GM23338 (cell line): ENCODE measurements around the gene HSD3B7. TPM values are rescaled to one million over a fixed set of nuclear protein-coding genes. Genes with fewer than 3 reads are reported as not detected.

Experiments used
- ATAC-seq: fragments of 200-7000 bp; cut with Tn5 transposase; 3 replicates; pipeline ENCODE4 v1.9.1; 2020
- DNase-seq: peaks from one replicate; pipeline ENCODE4 v3.0.0-alpha.2; 2015; ENCODE audit warnings: low spot score
- H2AFZ ChIP-seq: fragments of 200-600 bp; sonication (generic); 2 replicates; pipeline ENCODE4 v1.8.0; 2016; ENCODE audit warnings: antibody characterized with exemption, mild to moderate bottlenecking, moderate library complexity
- H3F3A ChIP-seq: fragments of 200-600 bp; sonication (generic); replicated peaks from 2 replicates; pipeline ENCODE4 v1.8.0; 2017; ENCODE audit warnings: antibody characterized with exemption, mixed run types, low read depth
- H3K27ac ChIP-seq: fragments of 200-600 bp; sonication (generic); 2 replicates; pipeline ENCODE4 v1.6.1; 2016; ENCODE audit warnings: low read depth
- H3K27me3 ChIP-seq: fragments of 200-600 bp; sonication (generic); 2 replicates; pipeline ENCODE4 v1.8.0; 2016; ENCODE audit warnings: mild to moderate bottlenecking, mixed run types, moderate library complexity; ENCODE audit not compliant: insufficient read depth
- H3K36me3 ChIP-seq: fragments of 200-600 bp; sonication (generic); 2 replicates; pipeline ENCODE4 v1.8.0; 2016; ENCODE audit warnings: mild to moderate bottlenecking; ENCODE audit not compliant: insufficient read depth
- H3K4me1 ChIP-seq: fragments of 200-600 bp; sonication (generic); 2 replicates; pipeline ENCODE4 v1.8.0; 2016; ENCODE audit warnings: mild to moderate bottlenecking, moderate library complexity; ENCODE audit not compliant: insufficient read depth
- H3K4me2 ChIP-seq: fragments of 200-600 bp; sonication (generic); 2 replicates; pipeline ENCODE4 v1.7.1; 2017; ENCODE audit warnings: mixed run types
- H3K4me3 ChIP-seq: fragments of 200-600 bp; sonication (generic); 2 replicates; pipeline ENCODE4 v1.6.1; 2016; ENCODE audit warnings: mixed run types
- H3K79me2 ChIP-seq: fragments of 200-600 bp; sonication (generic); replicated peaks from 2 replicates; pipeline ENCODE4 v1.8.0; 2017; ENCODE audit warnings: mild to moderate bottlenecking; ENCODE audit not compliant: insufficient read depth
- H3K9me2 ChIP-seq: fragments of 200-600 bp; sonication (generic); 2 replicates; pipeline ENCODE4 v1.8.0; 2017; ENCODE audit not compliant: insufficient read depth
- H4K20me1 ChIP-seq: fragments of 200-600 bp; sonication (generic); replicated peaks from 2 replicates; pipeline ENCODE4 v1.8.0; 2017; ENCODE audit warnings: mild to moderate bottlenecking; ENCODE audit not compliant: insufficient read depth
- H3K27ac Mint-ChIP-seq: 2 replicates; pipeline ENCODE4 v1.8.0; 2020; ENCODE audit warnings: inconsistent platforms, mild to moderate bottlenecking, moderate library complexity, mixed read lengths
- H3K27me3 Mint-ChIP-seq: 3 replicates; pipeline ENCODE4 v1.8.0; 2022; ENCODE audit warnings: low read depth, mild to moderate bottlenecking, moderate library complexity, mixed read lengths, inconsistent platforms; ENCODE audit not compliant: insufficient read depth, poor library complexity
- H3K36me3 Mint-ChIP-seq: 3 replicates; pipeline ENCODE4 v1.8.0; 2021; ENCODE audit warnings: low read depth, mild to moderate bottlenecking, inconsistent platforms, moderate library complexity, mixed read lengths
- H3K4me1 Mint-ChIP-seq: 3 replicates; pipeline ENCODE4 v1.8.0; 2020; ENCODE audit warnings: mild to moderate bottlenecking, inconsistent platforms, mixed read lengths
- H3K4me3 Mint-ChIP-seq: 3 replicates; pipeline ENCODE4 v1.8.0; 2021; ENCODE audit warnings: moderate library complexity, mild to moderate bottlenecking, inconsistent platforms, mixed read lengths
- H3K9me3 Mint-ChIP-seq: 3 replicates; pipeline ENCODE4 v1.8.0; 2020; ENCODE audit warnings: moderate library complexity, mild to moderate bottlenecking, inconsistent platforms, mixed read lengths
- EZH2phosphoT487 ChIP-seq: fragments of 200-600 bp; sonication (generic); IDR thresholded peaks from one replicate; pipeline ENCODE4 v1.8.1; 2018; ENCODE audit warnings: antibody characterized with exemption; ENCODE audit not compliant: unreplicated experiment
- POLR2AphosphoS5 ChIP-seq: IDR thresholded peaks from 2 replicates; pipeline ENCODE4 v1.6.1; 2016; ENCODE audit warnings: antibody characterized with exemption, low read depth
- ZNF331 ChIP-seq: fragments of 250-450 bp; sonication (Bioruptor Pico); IDR thresholded peaks from 2 replicates; pipeline ENCODE4 v1.5.0; 2020; ENCODE audit warnings: low read depth, mild to moderate bottlenecking, moderate library complexity
- polyA plus RNA-seq: library from polyadenylated mRNA; unstranded; fragments of >200 nt; fragmentation: Nextera tagmentation; extraction: Ambion mirVana; gene quantifications from 2 replicates; pipeline ENCODE4 v1.2.1, GENCODE V29; 2016
- total RNA-seq: library from RNA; depleted of rRNA; stranded (reverse); fragments of >200 nt; shearing (Covaris generic); gene quantifications from 2 replicates; pipeline ENCODE4 v1.2.3, GENCODE V29; 2014
- TF ChIP-seq, protein P1 (sequence below), 2 experiments: fragments of 200-600 bp in 1 of 2; sonication (generic) in 1 of 2; conservative IDR thresholded peaks; 2 replicates each; pipeline versions ENCODE4 v1.5.1 to v1.6.1; 2016 to 2017; ENCODE audit warnings: antibody characterized with exemption in 2 of 2, low read depth in 2 of 2, mild to moderate bottlenecking in 2 of 2, moderate library complexity in 1 of 2

The HSD3B7 gene
- total and polyA plus RNA-seq, 2 experiments from 2014 or later: 4.3 to 12.2 TPM

DNA sequence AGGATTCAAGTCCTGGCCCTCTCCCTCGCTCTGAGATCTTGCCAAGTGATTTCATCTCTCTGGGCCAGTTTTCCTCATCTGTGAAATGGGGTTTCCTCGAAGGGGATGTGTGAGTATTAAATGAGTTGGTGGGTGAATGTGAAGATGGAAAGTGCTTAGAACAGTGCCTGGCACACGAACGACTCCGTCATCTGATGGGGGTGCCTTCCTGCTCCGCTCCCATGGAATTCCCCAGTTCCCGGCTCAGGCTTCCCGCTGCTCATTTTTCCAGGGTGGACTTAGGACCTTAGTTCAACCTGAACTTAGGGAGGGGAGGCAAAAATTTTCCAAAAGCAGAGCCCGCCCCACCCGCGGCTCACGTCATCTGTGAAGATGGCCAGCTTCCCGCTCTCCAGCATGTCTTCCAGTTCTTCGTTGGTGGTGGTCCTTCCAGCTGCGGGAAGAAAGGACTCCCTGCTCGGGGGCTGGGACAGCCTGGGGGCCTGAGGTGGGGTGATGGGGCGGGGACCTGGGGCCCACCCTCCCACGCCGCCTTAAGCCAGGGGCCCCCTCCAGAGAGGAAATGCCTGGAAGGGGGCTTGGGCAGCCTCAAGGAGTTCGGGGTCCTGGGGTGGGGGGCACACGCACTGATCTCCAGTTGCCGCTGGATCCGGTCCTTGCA lies 11.4 kb downstream of the HSD3B7 start:
- TF ChIP-seq, protein P1, sequence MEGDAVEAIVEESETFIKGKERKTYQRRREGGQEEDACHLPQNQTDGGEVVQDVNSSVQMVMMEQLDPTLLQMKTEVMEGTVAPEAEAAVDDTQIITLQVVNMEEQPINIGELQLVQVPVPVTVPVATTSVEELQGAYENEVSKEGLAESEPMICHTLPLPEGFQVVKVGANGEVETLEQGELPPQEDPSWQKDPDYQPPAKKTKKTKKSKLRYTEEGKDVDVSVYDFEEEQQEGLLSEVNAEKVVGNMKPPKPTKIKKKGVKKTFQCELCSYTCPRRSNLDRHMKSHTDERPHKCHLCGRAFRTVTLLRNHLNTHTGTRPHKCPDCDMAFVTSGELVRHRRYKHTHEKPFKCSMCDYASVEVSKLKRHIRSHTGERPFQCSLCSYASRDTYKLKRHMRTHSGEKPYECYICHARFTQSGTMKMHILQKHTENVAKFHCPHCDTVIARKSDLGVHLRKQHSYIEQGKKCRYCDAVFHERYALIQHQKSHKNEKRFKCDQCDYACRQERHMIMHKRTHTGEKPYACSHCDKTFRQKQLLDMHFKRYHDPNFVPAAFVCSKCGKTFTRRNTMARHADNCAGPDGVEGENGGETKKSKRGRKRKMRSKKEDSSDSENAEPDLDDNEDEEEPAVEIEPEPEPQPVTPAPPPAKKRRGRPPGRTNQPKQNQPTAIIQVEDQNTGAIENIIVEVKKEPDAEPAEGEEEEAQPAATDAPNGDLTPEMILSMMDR (conservative IDR thresholded peaks at IDR 0.05; ENCODE audit: low read depth in 2 of 2): no peak
- TF ChIP-seq ZNF331 (CRISPR knock-in tag) (no peak), POLR2AphosphoS5 (no peak), EZH2phosphoT487 (no peak)
- Histone ChIP-seq H3K36me3 (no peaks in the 10 kb centered on the region), H3K79me2 (no peaks in the 10 kb centered on the region), H3K4me1 (peaks cover 22% of the 10 kb centered on the region), H3K9me2 (no peaks in the 10 kb centered on the region), H3F3A (peaks cover 9% of the 10 kb centered on the region; the same call in 1 of the 2 replicates), H3K27me3 (no peaks in the 10 kb centered on the region), H3K27ac (peak overlapping the region; percentile 86), H2AFZ (peak overlapping the region; percentile 66; the same call in 1 of the 2 replicates), H3K4me3 (peak overlapping the region; percentile 75), H4K20me1 (no peaks in the 10 kb centered on the region), H3K4me2 (peak overlapping the region; percentile 94)
- Mint-ChIP-seq H3K27ac (no peak overlapping the region), H3K4me1 (peaks cover 19% of the 10 kb centered on the region), H3K9me3 (no peaks in the 10 kb centered on the region), H3K36me3 (no peaks in the 10 kb centered on the region), H3K27me3 (peaks cover 19% of the 10 kb centered on the region), H3K4me3 (peak overlapping the region; percentile 86)
- DNase-seq (peak; percentile 32), ATAC-seq (peak; percentile 2)

DNA sequence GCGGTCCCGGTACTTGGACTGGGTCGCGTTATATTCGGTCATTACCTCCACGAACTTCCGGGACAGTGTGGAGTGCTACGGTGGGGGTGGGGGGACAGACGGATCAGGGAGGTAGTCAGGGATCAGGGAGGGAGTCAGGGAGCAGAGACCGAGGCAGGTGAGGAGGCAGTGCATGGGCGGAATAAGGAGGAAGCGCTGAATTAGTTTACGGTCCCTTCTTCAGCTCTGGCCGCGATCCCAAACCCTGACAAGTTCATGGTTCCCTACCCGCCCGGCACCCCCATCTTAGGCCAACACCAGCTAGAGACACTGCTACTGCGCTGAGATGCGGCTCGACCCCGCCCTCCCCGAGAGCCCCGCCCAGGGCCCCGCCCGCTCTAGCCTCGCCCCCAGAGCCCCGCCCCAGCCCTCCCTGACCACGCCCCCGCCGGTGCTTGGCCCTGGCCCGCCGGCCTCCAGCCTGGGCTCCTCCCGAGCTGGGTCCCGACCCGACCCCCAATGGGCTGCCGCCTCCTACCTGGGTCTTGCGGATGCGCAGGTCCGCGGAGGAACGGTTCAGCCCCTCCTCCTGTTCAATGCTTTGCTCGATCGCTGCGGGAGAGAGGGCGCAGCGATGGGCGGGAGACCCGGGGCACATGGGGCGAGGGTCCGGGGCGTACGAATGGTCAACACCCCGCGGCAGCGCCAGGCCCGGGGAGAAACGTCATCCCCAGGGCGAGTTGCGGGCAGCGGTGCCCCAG lies 12.1 kb downstream of the HSD3B7 start:
- H3K27ac ChIP-seq: peak overlapping the region; percentile 86
- no peaks in the 10 kb centered on the region for H3K9me3 Mint-ChIP-seq

More for the DNA sequence above, 12.1 kb downstream of the HSD3B7 start:
- H3F3A ChIP-seq: peaks cover 9% of the 10 kb centered on the region; the same call in 1 of the 2 replicates
- H3K4me1 ChIP-seq: peaks cover 22% of the 10 kb centered on the region
- no peaks in the 10 kb centered on the region for H3K36me3 Mint-ChIP-seq
- H3K79me2 ChIP-seq: no peaks in the 10 kb centered on the region
- peak; percentile 93 for DNase-seq
- TF ChIP-seq, protein P1 (conservative IDR thresholded peaks at IDR 0.05; ENCODE audit: low read depth in 2 of 2): no peak
- TF ChIP-seq POLR2AphosphoS5: peak; percentile 71
- peak; percentile 86 for ATAC-seq
- peaks cover 19% of the 10 kb centered on the region for H3K4me1 Mint-ChIP-seq
- no peaks in the 10 kb centered on the region for H3K9me2 ChIP-seq
- H3K4me2 ChIP-seq: peak overlapping the region; percentile 94
- H3K27me3 ChIP-seq: no peaks in the 10 kb centered on the region
- H2AFZ ChIP-seq: peak overlapping the region; percentile 96
- peak overlapping the region; percentile 75 for H3K4me3 ChIP-seq
- no peaks in the 10 kb centered on the region for H3K36me3 ChIP-seq
- H3K27me3 Mint-ChIP-seq: peaks cover 18% of the 10 kb centered on the region
- H3K27ac Mint-ChIP-seq: no peak overlapping the region; the same call in 1 of the 2 replicates
- H4K20me1 ChIP-seq: no peaks in the 10 kb centered on the region
- peak overlapping the region; percentile 86 for H3K4me3 Mint-ChIP-seq
